ENCODE data around the gene CTSS.

Gene CTSS

GRCh38 chr1:150765296-150765976 lies at the start of gene CTSS:
CTSS (minus strand) TSS chr1:150765778; CDS start chr1:150764763, 1,015 bp downstream.
- no peak within 1 kb of the TSS for H3K27ac ChIP-seq (ENCODE audit: extremely low read depth, low read depth, low read length)
- H3K36me3 ChIP-seq (ENCODE audit: control insufficient read depth in 2 of 2, insufficient read depth in 1 of 2, low read length in 2 of 2): no peaks in the 10 kb centered on the region
- H3K9me3 ChIP-seq (ENCODE audit: control insufficient read depth, insufficient read depth, low read depth, low read length): no peaks in the 10 kb centered on the region
- TF ChIP-seq ZFP41 (tag by site-specific recombination; IDR thresholded peaks at IDR 0.05; ENCODE audit: borderline replicate concordance): no peak
- TF ChIP-seq ZBTB17 (tag by site-specific recombination; IDR thresholded peaks at IDR 0.05): 0 out of 2 replicates have a peak, but pooled peaks have one; percentile 25
- TF ChIP-seq PRDM1 (tag by site-specific recombination; IDR thresholded peaks at IDR 0.05): 0 out of 2 replicates have a peak, but pooled peaks have one; percentile 12
- no peaks in the 10 kb centered on the region for H3K4me1 ChIP-seq (ENCODE audit: control insufficient read depth, insufficient read depth, low read length)
- POLR2A ChIA-PET: no interaction called here
- CTCF ChIA-PET: interaction anchor here (0.6 to 0.8 kb wide), 3 partner anchors 14 to 42 kb away, joined by 3 to 4 read pairs (median 3); no protein-coding TSS in a partner anchor
- H3K4me3 ChIP-seq (ENCODE audit: low read depth, low read length): no peak within 1 kb of the TSS

GRCh38 chr1:150813028-150813707 lies 47.6 kb upstream of the CTSS start:
- CTCF ChIA-PET: interaction anchor here (0.6 to 2.4 kb wide), 33 partner anchors 9 to 359 kb away, joined by 3 to 14 read pairs (median 4); partner anchors contain the start of genes GOLPH3L, MCL1 and SETDB1
- Histone ChIP-seq H3K4me3 (ENCODE audit: low read depth, low read length) (no peak overlapping the region), H3K9me3 (ENCODE audit: control insufficient read depth, insufficient read depth, low read depth, low read length) (no peaks in the 10 kb centered on the region), H3K36me3 (ENCODE audit: control insufficient read depth in 2 of 2, insufficient read depth in 1 of 2, low read length in 2 of 2) (peaks cover 37 to 52% of the 10 kb centered on the region in 2 experiments), H3K27ac (ENCODE audit: extremely low read depth, low read depth, low read length) (no peak overlapping the region), H3K4me1 (ENCODE audit: control insufficient read depth, insufficient read depth, low read length) (peaks cover 13% of the 10 kb centered on the region)
- TF ChIP-seq OSR2 (tag by site-specific recombination; IDR thresholded peaks at IDR 0.05): no peak
- peak; percentile 86 for TF ChIP-seq ZSCAN30 (tag by site-specific recombination; IDR thresholded peaks at IDR 0.05)
- TF ChIP-seq TRIM28 (IDR thresholded peaks at IDR 0.05; ENCODE audit: borderline replicate concordance, low read length): no peak
- no peak for TF ChIP-seq ZNF416 (tag by site-specific recombination; IDR thresholded peaks at IDR 0.05)
- 0 out of 2 replicates have a peak, but pooled peaks have one; percentile 35 for TF ChIP-seq ZFP37 (tag by site-specific recombination; IDR thresholded peaks at IDR 0.05)
- no peak for TF ChIP-seq ZNF555 (tag by site-specific recombination; conservative IDR thresholded peaks at IDR 0.05)
- TF ChIP-seq SCRT1 (tag by site-specific recombination; IDR thresholded peaks at IDR 0.05; ENCODE audit: borderline replicate concordance): peak; percentile 75; the same call in 1 of the 2 replicates
- no peak for TF ChIP-seq ZNF266 (tag by site-specific recombination; IDR thresholded peaks at IDR 0.05; ENCODE audit: low read depth)
- no peak for TF ChIP-seq ZNF580 (tag by site-specific recombination; IDR thresholded peaks at IDR 0.05)
- no peak for TF ChIP-seq ZNF629 (tag by site-specific recombination; IDR thresholded peaks at IDR 0.05)
- TF ChIP-seq MZF1 (tag by site-specific recombination; IDR thresholded peaks at IDR 0.05; ENCODE audit: borderline replicate concordance): no peak
- TF ChIP-seq MYNN (tag by site-specific recombination; IDR thresholded peaks at IDR 0.05; ENCODE audit: borderline replicate concordance): no peak
- TF ChIP-seq ZNF830 (tag by site-specific recombination; IDR thresholded peaks at IDR 0.05; ENCODE audit: low read depth): no peak
- no peak for TF ChIP-seq ZNF148 (tag by site-specific recombination; IDR thresholded peaks at IDR 0.05; ENCODE audit: borderline replicate concordance)
- no peak for TF ChIP-seq ZNF239 (tag by site-specific recombination; IDR thresholded peaks at IDR 0.05)
- TF ChIP-seq KLF7 (tag by site-specific recombination; IDR thresholded peaks at IDR 0.05; ENCODE audit: borderline replicate concordance): no peak
- peak; percentile 42; the same call in 1 of the 2 replicates for TF ChIP-seq ZNF600 (tag by site-specific recombination; IDR thresholded peaks at IDR 0.05)
- TF ChIP-seq CTCF (tag by site-specific recombination; IDR thresholded peaks at IDR 0.05): peak; percentile 66; the same call in 1 of the 2 replicates
- peak; percentile 67 for TF ChIP-seq ZNF654 (tag by site-specific recombination; IDR thresholded peaks at IDR 0.05; ENCODE audit: low read depth)
- TF ChIP-seq ZNF311 (tag by site-specific recombination; IDR thresholded peaks at IDR 0.05; ENCODE audit: borderline replicate concordance): no peak
- TF ChIP-seq GLIS2 (tag by site-specific recombination; IDR thresholded peaks at IDR 0.05): no peak
- TF ChIP-seq ZNF2 (tag by site-specific recombination; IDR thresholded peaks at IDR 0.05): peak; percentile 62; the same call in 1 of the 2 replicates
- TF ChIP-seq ZBTB17 (tag by site-specific recombination; IDR thresholded peaks at IDR 0.05): peak; percentile 68; the same call in 1 of the 2 replicates
- no peak for TF ChIP-seq EGR2 (tag by site-specific recombination; IDR thresholded peaks at IDR 0.05; ENCODE audit: low read depth)
- peak; percentile 69; the same call in 1 of the 2 replicates for TF ChIP-seq PRDM1 (tag by site-specific recombination; IDR thresholded peaks at IDR 0.05)
- TF ChIP-seq ZBTB48 (tag by site-specific recombination; IDR thresholded peaks at IDR 0.05): peak; percentile 71; the same call in 1 of the 2 replicates
- TF ChIP-seq SCRT2 (tag by site-specific recombination; IDR thresholded peaks at IDR 0.05): peak; percentile 91
- POLR2A ChIA-PET: interaction anchor here (0.6 to 1.6 kb wide), 5 partner anchors 8 to 194 kb away, joined by 3 to 5 read pairs (median 4); partner anchors contain the start of genes ENSA, GOLPH3L and MINDY1

All from HEK293 (cell line).